ENCODE measurements around the gene GNG13.

The GNG13 gene

GRCh38 chr16:799948-800833 is at the start of gene GNG13:
Gene GNG13 (minus strand): TSS chr16:800734. CDS start chr16:799077, 1,657 bp downstream.
- TF ChIP-seq CTCF (IDR thresholded peaks at IDR 0.05): no peak
- no peak for DNase-seq (ENCODE audit: low spot score)
- Histone ChIP-seq H3K4me3 (no peak within 1 kb of the TSS), H3K27ac (no peak within 1 kb of the TSS)

GRCh38 chr16:848510-849253 is 48.1 kb upstream of the GNG13 start:
- H3K27ac ChIP-seq: no peak overlapping the region
- no peak for TF ChIP-seq CTCF (IDR thresholded peaks at IDR 0.05)
- H3K4me3 ChIP-seq: no peak overlapping the region
- DNase-seq (ENCODE audit: low spot score): no peak

GRCh38 chr16:847681-848445 is 47.3 kb upstream of the GNG13 start:
- no peak overlapping the region for H3K4me3 ChIP-seq
- DNase-seq (ENCODE audit: low spot score): no peak
- no peak for TF ChIP-seq CTCF (IDR thresholded peaks at IDR 0.05)
- no peak overlapping the region for H3K27ac ChIP-seq

- no peak for DNase-seq (ENCODE audit: low spot score)
- no peak for TF ChIP-seq CTCF (IDR thresholded peaks at IDR 0.05)
- H3K4me3 ChIP-seq: no peak overlapping the region
- H3K27ac ChIP-seq: no peak overlapping the region
Measured at GRCh38 chr16:847151-847550, 46.6 kb upstream of the GNG13 start.

GRCh38 chr16:845351-845745 is 44.8 kb upstream of the GNG13 start:
- Histone ChIP-seq H3K4me3 (no peak overlapping the region), H3K27ac (no peak overlapping the region)
- no peak for TF ChIP-seq CTCF (IDR thresholded peaks at IDR 0.05)
- DNase-seq (ENCODE audit: low spot score): no peak

GRCh38 chr16:844638-845350 is 44.3 kb upstream of the GNG13 start:
- TF ChIP-seq CTCF (IDR thresholded peaks at IDR 0.05): no peak
- DNase-seq (ENCODE audit: low spot score): no peak
- Histone ChIP-seq H3K27ac (no peak overlapping the region), H3K4me3 (no peak overlapping the region)

Measured in coronary artery (tissue), 2 donors.